Measurements from ENCODE around the gene BMP7. TPM values are rescaled to one million over a fixed set of nuclear protein-coding genes. Genes with fewer than 3 reads are reported as not detected.

BMP7 gene
- polyA plus RNA-seq, 1 experiment = not detected

DNA sequence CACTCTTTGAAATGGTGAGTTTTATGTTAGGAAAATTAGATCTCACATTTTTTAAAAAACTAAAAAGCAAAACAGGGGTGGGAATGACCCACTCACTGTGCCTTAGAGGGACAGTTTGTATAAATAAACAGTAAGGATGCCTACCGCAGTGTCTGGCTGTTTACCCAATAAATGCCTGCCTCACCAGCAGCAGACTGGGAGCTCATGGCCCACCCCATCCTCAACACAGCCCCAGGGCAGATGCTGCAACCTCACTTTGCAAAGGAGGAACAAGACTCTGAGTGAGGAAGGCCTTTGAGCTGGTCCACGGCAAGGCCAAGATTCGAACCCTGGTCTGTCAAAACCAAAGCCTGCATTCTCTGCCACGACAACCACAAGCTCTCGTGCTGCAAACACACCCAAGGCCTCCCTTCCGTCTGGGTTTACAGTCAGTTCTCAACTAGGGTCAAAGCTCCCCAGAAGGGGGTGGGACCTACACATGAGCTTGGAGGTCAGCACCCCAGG, 77.8 kb downstream of the BMP7 start:
- Histone ChIP-seq H3K4me3 (ENCODE audit: low read depth, low read length) (no peak overlapping the region), H3K36me3 (ENCODE audit: control insufficient read depth, insufficient read depth, low read length) (no peaks in the 10 kb centered on the region), H3K27me3 (ENCODE audit: control insufficient read depth, insufficient read depth, low read length) (peaks cover 2% of the 10 kb centered on the region)
- no peak for DNase-seq (ENCODE audit: low read depth)
- ChIA-PET POLR2A (no interaction called here), CTCF (no interaction called here)
- no peak for TF ChIP-seq CTCF (IDR thresholded peaks at IDR 0.05; ENCODE audit: insufficient read depth, low read depth, low read length)

DNA sequence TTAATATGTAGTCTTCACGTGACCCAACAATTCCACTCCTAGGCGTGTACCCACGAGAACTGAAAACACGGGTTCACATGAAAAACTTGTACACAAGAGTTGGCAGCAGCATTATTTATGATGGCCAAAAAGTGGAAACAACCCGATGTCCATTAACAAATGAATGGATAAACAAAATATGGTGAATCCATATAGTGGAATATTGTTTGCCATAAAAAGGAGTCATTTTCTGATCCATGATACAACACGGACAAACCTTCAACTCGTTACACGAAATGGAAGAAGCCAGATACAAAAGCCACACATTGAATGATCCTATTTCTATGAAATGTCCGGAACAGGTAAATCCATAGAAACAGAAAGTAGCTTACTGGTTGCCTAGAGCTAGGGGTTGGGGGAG, 78.4 kb downstream of the BMP7 start:
- POLR2A ChIA-PET = no interaction called here
- Histone ChIP-seq H3K36me3 (ENCODE audit: control insufficient read depth, insufficient read depth, low read length) (no peaks in the 10 kb centered on the region), H3K27me3 (ENCODE audit: control insufficient read depth, insufficient read depth, low read length) (peaks cover 2% of the 10 kb centered on the region), H3K4me3 (ENCODE audit: low read depth, low read length) (no peak overlapping the region)
- DNase-seq (ENCODE audit: low read depth) = no peak
- TF ChIP-seq CTCF (IDR thresholded peaks at IDR 0.05; ENCODE audit: insufficient read depth, low read depth, low read length) = no peak
- CTCF ChIA-PET = no interaction called here

- H3K36me3 ChIP-seq (ENCODE audit: control insufficient read depth, insufficient read depth, low read length) = no peaks in the 10 kb centered on the region
- no peak for DNase-seq (ENCODE audit: low read depth)
- H3K4me3 ChIP-seq (ENCODE audit: low read depth, low read length) = no peak overlapping the region
- H3K27me3 ChIP-seq (ENCODE audit: control insufficient read depth, insufficient read depth, low read length) = peaks cover 2% of the 10 kb centered on the region
- no peak for TF ChIP-seq CTCF (IDR thresholded peaks at IDR 0.05; ENCODE audit: insufficient read depth, low read depth, low read length)
- CTCF ChIA-PET = no interaction called here
- POLR2A ChIA-PET = no interaction called here
Measured at GRCh38 chr20:57187068-57187634, 79.3 kb downstream of the BMP7 start.

GRCh38 chr20:57186192-57186591, 80.2 kb downstream of the BMP7 start:
- CTCF ChIA-PET = no interaction called here
- DNase-seq (ENCODE audit: low read depth) = no peak
- H3K36me3 ChIP-seq (ENCODE audit: control insufficient read depth, insufficient read depth, low read length) = no peaks in the 10 kb centered on the region
- no peak for TF ChIP-seq CTCF (IDR thresholded peaks at IDR 0.05; ENCODE audit: insufficient read depth, low read depth, low read length)
- peaks cover 2% of the 10 kb centered on the region for H3K27me3 ChIP-seq (ENCODE audit: control insufficient read depth, insufficient read depth, low read length)
- H3K4me3 ChIP-seq (ENCODE audit: low read depth, low read length) = no peak overlapping the region
- POLR2A ChIA-PET = no interaction called here

DNA sequence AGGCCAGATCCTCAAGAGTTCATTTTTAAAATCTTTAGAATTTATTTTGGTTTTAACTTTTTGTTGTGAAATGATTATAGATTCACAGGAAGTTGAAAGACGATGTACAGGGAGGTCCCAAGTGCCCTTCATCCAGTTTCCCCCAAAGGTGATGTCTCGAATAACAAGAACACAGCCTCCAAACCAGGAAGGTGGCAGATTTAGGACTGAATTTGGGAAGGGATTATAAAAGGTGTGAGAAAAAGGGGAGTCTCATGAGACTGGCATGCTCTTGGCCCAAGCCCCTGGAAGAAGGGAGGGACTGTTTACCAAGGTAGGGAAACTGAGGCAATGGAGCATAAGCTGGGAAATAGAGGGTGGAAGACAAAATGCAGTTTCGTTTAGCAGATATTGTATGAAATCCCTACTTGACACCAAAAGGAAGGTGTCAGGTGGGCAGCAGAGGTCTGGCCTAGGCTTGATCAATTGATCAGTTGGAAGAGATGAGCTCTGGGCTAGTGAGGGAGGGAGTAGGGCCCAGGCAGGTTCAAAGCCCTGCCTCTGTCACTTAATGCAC, 81.2 kb downstream of the BMP7 start:
- Histone ChIP-seq H3K4me3 (ENCODE audit: low read depth, low read length) (no peak overlapping the region), H3K36me3 (ENCODE audit: control insufficient read depth, insufficient read depth, low read length) (no peaks in the 10 kb centered on the region), H3K27me3 (ENCODE audit: control insufficient read depth, insufficient read depth, low read length) (peaks cover 2% of the 10 kb centered on the region)
- POLR2A ChIA-PET = no interaction called here
- CTCF ChIA-PET = no interaction called here
- TF ChIP-seq CTCF (IDR thresholded peaks at IDR 0.05; ENCODE audit: insufficient read depth, low read depth, low read length) = no peak
- DNase-seq (ENCODE audit: low read depth) = no peak
